Measurements from ENCODE around the gene B4GALT4.
"Not testable (repeated sequence)": the region's sequence is repeated elsewhere in the genome, so short reads cannot be mapped to it uniquely, and the experiment has no call there.

B4GALT4 gene

DNA sequence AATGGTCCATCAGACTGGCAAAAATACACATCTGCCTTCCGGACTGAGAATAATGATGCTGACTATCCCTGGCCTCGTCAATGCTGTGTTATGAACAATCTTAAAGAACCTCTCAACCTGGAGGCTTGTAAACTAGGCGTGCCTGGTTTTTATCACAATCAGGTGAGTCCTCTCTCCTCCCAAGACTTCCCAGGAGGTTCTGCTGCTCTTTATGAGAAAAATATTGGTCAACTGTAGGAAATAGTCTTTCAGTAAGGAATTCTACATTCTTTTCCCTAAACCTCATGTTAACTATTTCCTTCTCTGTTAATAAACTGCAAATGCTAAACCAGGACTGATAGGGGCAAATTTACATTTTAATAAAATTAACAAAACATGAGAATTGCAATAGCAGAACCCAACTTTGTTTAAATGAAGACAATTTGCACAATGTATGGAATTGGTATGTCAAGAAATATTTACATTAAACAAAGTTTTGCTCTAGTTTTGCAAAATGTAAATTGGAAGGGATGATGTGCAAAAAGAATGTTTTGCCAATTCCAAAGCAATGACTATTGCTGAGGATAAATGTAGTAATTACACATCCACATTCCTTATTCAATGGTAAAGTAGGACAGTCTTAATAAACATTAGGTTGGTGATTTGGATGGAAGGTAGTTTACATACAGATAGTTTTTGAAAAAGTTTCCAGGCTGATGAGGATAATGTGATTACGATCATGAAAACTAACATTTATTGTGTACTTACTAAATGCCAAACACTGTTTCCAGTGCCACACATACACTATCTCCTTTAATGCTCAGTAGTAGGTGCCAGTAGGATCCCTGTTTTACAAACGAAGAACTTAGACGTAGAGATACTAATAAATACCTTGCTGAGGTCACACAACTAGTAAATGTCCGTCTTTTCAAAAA is 46.2 kb downstream of the B4GALT4 start:
- no peak for DNase-seq

DNA sequence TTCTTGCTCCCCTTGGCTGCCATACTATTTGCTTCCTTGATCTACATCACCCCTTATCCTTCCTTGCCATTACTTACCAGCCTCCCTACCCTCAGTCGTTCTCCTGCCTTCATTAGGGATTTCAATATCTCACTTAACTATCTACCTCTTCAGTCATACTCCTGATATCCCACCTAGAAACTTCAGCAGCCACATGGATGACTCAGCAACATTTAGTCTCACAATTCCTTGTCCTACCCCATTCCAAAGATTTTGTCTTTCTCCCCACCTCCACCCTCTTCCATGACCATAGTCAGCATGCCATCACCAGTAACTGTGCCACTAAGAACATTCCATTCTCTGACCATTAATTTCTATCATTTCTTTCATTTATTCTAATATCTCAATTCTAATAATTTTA is 48.9 kb downstream of the B4GALT4 start:
- DNase-seq, result no peak

DNA sequence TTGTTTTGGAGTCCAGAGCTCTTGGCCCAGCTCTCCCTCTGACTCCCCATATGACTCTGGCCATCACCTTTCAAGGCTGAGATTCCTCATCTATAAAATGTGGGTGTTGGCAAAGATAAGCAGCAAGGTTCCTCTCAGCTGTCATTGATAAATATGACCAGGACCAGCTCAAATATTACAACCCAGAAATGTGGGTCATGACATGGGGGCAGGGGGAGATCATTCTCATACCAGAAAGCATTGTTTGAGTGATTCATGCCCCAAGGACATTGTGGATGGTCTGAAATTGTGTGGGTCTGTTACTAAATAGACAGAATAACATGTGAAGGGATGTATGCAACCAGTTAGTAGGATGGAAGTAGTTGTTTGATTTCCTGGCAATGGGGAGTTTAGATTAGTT is 53.4 kb downstream of the B4GALT4 start:
- DNase-seq, result no peak

DNA sequence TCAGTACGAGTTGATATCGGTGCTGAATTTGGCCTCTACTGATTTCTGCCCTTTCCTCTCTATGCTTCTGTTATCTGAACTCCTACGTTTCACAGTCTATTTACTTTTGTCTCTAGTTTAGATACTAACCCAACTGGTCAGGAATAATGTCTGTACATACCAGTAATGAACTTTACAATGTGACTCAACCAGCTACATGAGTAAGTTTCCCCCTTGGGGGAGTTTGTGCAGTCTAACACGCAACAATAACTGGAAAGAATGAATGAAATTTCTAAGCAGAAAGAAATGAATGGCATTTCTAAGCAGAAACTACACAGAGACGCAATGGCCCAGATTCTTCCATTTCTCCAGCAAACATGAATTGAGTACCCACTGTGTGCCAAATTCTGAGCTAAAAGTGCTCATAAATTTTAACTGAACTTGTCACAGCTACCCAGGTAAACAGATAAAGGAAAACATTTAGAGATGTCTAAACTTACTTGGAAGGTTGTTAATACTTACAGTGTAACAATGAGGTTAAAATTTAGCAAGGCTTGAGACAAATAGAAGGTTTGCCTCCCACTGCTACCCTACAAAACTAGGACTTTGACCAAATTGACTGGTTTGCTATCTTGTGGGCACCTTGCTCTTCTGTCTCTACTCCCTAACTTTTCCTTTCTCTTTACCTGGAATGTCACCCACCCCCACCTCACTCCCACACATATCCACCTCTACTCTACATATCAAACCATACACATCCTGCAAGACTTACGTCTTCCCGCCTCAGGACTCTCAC is 55.7 kb downstream of the B4GALT4 start:
- DNase-seq, result no peak

- DNase-seq, result no peak
Observed at GRCh38 chr3:119184111-119184510, 56.6 kb downstream of the B4GALT4 start.

GRCh38 chr3:119181765-119182164 is 58.9 kb downstream of the B4GALT4 start:
- no peak for DNase-seq

DNA sequence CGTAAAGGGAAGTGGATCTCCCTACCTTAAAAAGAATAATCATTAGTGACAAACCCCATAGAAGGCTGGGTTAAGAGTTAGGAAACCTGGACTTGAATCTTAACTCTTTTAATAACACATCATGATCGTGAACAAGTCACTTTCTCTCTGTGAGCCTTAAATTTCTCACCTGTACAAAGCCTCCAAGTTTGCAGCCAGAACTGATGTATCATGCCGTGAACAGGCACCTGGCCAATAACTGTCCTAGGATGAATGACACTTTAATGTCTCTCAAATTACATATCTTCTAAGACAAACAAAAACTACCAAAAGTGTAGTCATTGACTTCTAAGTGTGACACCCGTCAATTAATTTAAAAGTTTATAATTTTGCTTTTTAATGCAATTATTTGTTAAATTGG is 63.4 kb downstream of the B4GALT4 start:
- DNase-seq, result no peak

DNA sequence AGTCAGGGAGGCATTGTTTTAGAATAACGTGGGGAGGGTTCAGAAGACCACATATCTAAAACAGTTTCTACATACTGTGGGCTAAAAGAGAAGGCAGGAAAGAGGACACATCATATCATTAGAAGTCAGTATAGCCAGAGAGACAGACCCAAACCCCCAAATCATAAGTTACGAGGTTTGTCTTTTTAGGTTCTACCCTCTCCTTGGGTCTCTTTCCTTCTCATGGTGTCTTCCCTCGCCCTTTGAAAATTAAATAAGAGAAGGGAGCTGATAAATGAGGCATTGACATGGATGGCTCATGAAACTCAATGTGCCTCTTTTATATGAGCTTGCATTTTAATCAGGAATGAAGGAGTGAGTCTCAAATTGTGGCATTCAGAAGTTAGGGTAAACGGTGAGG is 63.9 kb downstream of the B4GALT4 start:
- no peak for DNase-seq

GRCh38 chr3:119175872-119176756 is 64.6 kb downstream of the B4GALT4 start:
- DNase-seq, result no peak

- no peak for DNase-seq
Observed at GRCh38 chr3:119173325-119173724, 67.4 kb downstream of the B4GALT4 start, which contains the start of gene UPK1B. Gene UPK1B, plus strand, starts transcription at chr3:119173598. Its CDS starts 13,144 bp downstream, at chr3:119186742.

- DNase-seq, result no peak
Observed at GRCh38 chr3:119170821-119171220, 69.9 kb downstream of the B4GALT4 start.

DNA sequence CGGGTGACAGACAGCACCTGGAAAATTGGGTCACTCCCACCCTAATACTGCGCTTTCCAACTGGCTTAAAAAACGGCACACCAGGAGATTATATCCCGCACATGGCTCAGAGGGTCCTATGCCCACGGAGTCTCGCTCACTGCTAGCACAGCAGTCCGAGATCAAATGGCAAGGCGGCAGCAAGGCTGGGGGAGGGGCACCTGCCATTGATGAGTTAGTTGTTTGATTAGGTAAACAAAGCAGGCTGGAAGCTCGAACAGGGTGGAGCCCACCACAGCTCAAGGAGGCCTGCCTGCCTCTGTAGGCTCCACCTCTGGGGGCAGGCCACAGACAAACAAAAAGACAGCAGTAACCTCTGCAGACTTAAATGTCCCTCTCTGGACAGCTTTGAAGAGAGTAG is 75.9 kb downstream of the B4GALT4 start:
- DNase-seq, result not testable (repeated sequence)
